Globus pallidus (tissue), 1 donor: ENCODE data around the gene WIF1.

ENCODE experiments used
- DNase-seq: peaks from one replicate; pipeline ENCODE4 v3.0.0-alpha.2; 2015; ENCODE audit warnings: low spot score

The WIF1 gene

GRCh38 chr12:65022421-65022820 lies 98.7 kb downstream of the WIF1 start:
- DNase-seq, result no peak

GRCh38 chr12:65019696-65020234 lies 101.3 kb downstream of the WIF1 start:
- DNase-seq, result no peak

- no peak for DNase-seq
Observed at GRCh38 chr12:65016881-65017650, 104.0 kb downstream of the WIF1 start.

GRCh38 chr12:65015850-65016249 lies 105.3 kb downstream of the WIF1 start:
- no peak for DNase-seq

- no peak for DNase-seq
Observed at GRCh38 chr12:65014504-65015271, 106.4 kb downstream of the WIF1 start.

GRCh38 chr12:65010437-65010836 lies 110.7 kb downstream of the WIF1 start:
- DNase-seq, result no peak

GRCh38 chr12:65005716-65006115 lies 115.4 kb downstream of the WIF1 start:
- DNase-seq, result no peak

- DNase-seq, result no peak
Observed at GRCh38 chr12:65004270-65004669, 116.8 kb downstream of the WIF1 start.
